Amniotic epithelial cell (primary cell): ENCODE results near the gene TRAF3IP1.

Experiments used
- DNase-seq: peaks from one replicate; pipeline ENCODE4 v3.0.0-alpha.2; 2010; ENCODE audit warnings: low read depth

The TRAF3IP1 gene

GRCh38 chr2:238320246-238320647 is at the start of gene TRAF3IP1:
Gene TRAF3IP1, plus strand, starts transcription at chr2:238320518. Its CDS starts 145 bp downstream, at chr2:238320663.
- peak; percentile 85 for DNase-seq

- DNase-seq: no peak
Observed at GRCh38 chr2:238270606-238271005, 49.7 kb upstream of the TRAF3IP1 start.

- peak; percentile 7 for DNase-seq
Observed at GRCh38 chr2:238271061-238271554, 49.2 kb upstream of the TRAF3IP1 start.

- DNase-seq: peak; percentile 50
Observed at GRCh38 chr2:238271686-238272085, 48.6 kb upstream of the TRAF3IP1 start.

GRCh38 chr2:238272156-238272555 is 48.2 kb upstream of the TRAF3IP1 start:
- no peak for DNase-seq

- DNase-seq: peak; percentile 13
Observed at GRCh38 chr2:238273433-238273832, 46.9 kb upstream of the TRAF3IP1 start.

- no peak for DNase-seq
Observed at GRCh38 chr2:238274152-238274865, 46.0 kb upstream of the TRAF3IP1 start.

GRCh38 chr2:238277695-238278094 is 42.6 kb upstream of the TRAF3IP1 start:
- peak; percentile 4 for DNase-seq

- no peak for DNase-seq
Observed at GRCh38 chr2:238278626-238279323, 41.5 kb upstream of the TRAF3IP1 start.

- no peak for DNase-seq
Observed at GRCh38 chr2:238279324-238279682, 41.0 kb upstream of the TRAF3IP1 start.

- DNase-seq: no peak
Observed at GRCh38 chr2:238280083-238280825, 40.1 kb upstream of the TRAF3IP1 start.

- no peak for DNase-seq
Observed at GRCh38 chr2:238281826-238282480, 38.4 kb upstream of the TRAF3IP1 start.

GRCh38 chr2:238282861-238283738 is 37.2 kb upstream of the TRAF3IP1 start:
- no peak for DNase-seq

GRCh38 chr2:238284802-238285515 is 35.4 kb upstream of the TRAF3IP1 start:
- DNase-seq: no peak

- DNase-seq: peak; percentile 95
Observed at GRCh38 chr2:238285653-238286082, 34.6 kb upstream of the TRAF3IP1 start.

- no peak for DNase-seq
Observed at GRCh38 chr2:238286095-238286494, 34.2 kb upstream of the TRAF3IP1 start.

- DNase-seq: peak; percentile 61
Observed at GRCh38 chr2:238286551-238286950, 33.8 kb upstream of the TRAF3IP1 start.

- no peak for DNase-seq
Observed at GRCh38 chr2:238286987-238287736, 33.2 kb upstream of the TRAF3IP1 start.
